HepG2 (cell line): Measurements from ENCODE around the gene PALM. TPM values are rescaled to one million over a fixed set of nuclear protein-coding genes. Genes with fewer than 3 reads are reported as not detected.

ENCODE experiments used
- EED ChIP-seq: sonication (generic); formaldehyde crosslinking; IDR thresholded peaks from 2 replicates; pipeline ENCODE4 v1.5.0; 2020; ENCODE audit warnings: mild to moderate bottlenecking, missing genetic modification reagents
- HMG20A ChIP-seq: IDR thresholded peaks from 2 replicates; pipeline ENCODE4 v1.6.1; 2016; ENCODE audit warnings: borderline replicate concordance
- HOXA7 ChIP-seq: sonication (generic); formaldehyde crosslinking; IDR thresholded peaks from 2 replicates; pipeline ENCODE4 v1.8.1; 2022; ENCODE audit warnings: mild to moderate bottlenecking, missing genetic modification reagents, moderate library complexity
- SMAD1 ChIP-seq: sonication (generic); formaldehyde crosslinking; IDR thresholded peaks from 2 replicates; pipeline ENCODE4 v1.4.0; 2020; ENCODE audit warnings: missing genetic modification reagents, low read depth, mild to moderate bottlenecking, borderline replicate concordance
- ZNF3 ChIP-seq: IDR thresholded peaks from 2 replicates; pipeline ENCODE4 v1.7.0; 2017; ENCODE audit warnings: inconsistent platforms
- ZNF33A ChIP-seq: sonication (generic); formaldehyde crosslinking; IDR thresholded peaks from 2 replicates; pipeline ENCODE4 v1.5.1; 2020; ENCODE audit warnings: missing genetic modification reagents, mild to moderate bottlenecking, moderate library complexity, borderline replicate concordance
- ZNF460 ChIP-seq: sonication (generic); formaldehyde crosslinking; IDR thresholded peaks from 2 replicates; pipeline ENCODE4 v1.5.1; 2020; ENCODE audit warnings: missing genetic modification reagents, mild to moderate bottlenecking, borderline replicate concordance
- ZNF572 ChIP-seq: sonication (generic); formaldehyde crosslinking; IDR thresholded peaks from 2 replicates; pipeline ENCODE4 v1.5.1; 2020; ENCODE audit warnings: mild to moderate bottlenecking, missing genetic modification reagents
- ZNF652 ChIP-seq: IDR thresholded peaks from 2 replicates; pipeline ENCODE4 v1.6.1; 2016; ENCODE audit warnings: low read depth, borderline replicate concordance
- polyA plus RNA-seq, 8 experiments: library from polyadenylated mRNA; depleted of rRNA in 3 of 8; stranded (reverse) in 7 of 8; unstranded in 1 of 8; fragments of >200 nt; fragmentation: Illumina TruSeq in 4 of 8; extraction: Trizol in 4 of 8; gene quantifications; 2 replicates each; pipeline versions ENCODE4 v1.2.1 to v1.2.3, GENCODE V29; 2011 to 2016; ENCODE audit warnings: low read depth in 4 of 8, missing spikeins in 1 of 8, mixed read lengths in 1 of 8; ENCODE audit not compliant: insufficient read depth in 1 of 8
- total RNA-seq, 5 experiments: library from RNA; depleted of rRNA; stranded (reverse); fragments of >200 nt; fragmentation: Illumina TruSeq; extraction: Trizol; gene quantifications; 2 replicates each; pipeline ENCODE4 v1.2.3, GENCODE V29; 2016; ENCODE audit warnings: low read depth in 1 of 5
- TF ChIP-seq, protein P1 (sequence below): sonication (generic); formaldehyde crosslinking; IDR thresholded peaks from 2 replicates; pipeline ENCODE4 v1.4.0; 2020; ENCODE audit warnings: mild to moderate bottlenecking, missing genetic modification reagents
- TF ChIP-seq, protein P2 (sequence below): sonication (generic); formaldehyde crosslinking; IDR thresholded peaks from 2 replicates; pipeline ENCODE4 v1.4.0; 2020; ENCODE audit warnings: missing genetic modification reagents
- TF ChIP-seq, protein P3 (sequence below): IDR thresholded peaks from 2 replicates; pipeline ENCODE4 v1.6.1; 2016
- TF ChIP-seq, protein P4 (sequence below): sonication (generic); formaldehyde crosslinking; IDR thresholded peaks from 2 replicates; pipeline ENCODE4 v1.4.0; 2020; ENCODE audit warnings: missing genetic modification reagents
- TF ChIP-seq, protein P5 (sequence below): sonication (generic); formaldehyde crosslinking; IDR thresholded peaks from 2 replicates; pipeline ENCODE4 v1.5.1; 2020; ENCODE audit warnings: missing genetic modification reagents, mild to moderate bottlenecking, borderline replicate concordance
- TF ChIP-seq, protein P6 (sequence below): IDR thresholded peaks from 2 replicates; pipeline ENCODE4 v1.6.1; 2016; ENCODE audit warnings: missing compliant biosample characterization, missing genetic modification reagents, borderline replicate concordance
- TF ChIP-seq, protein P7 (sequence below): sonication (generic); formaldehyde crosslinking; IDR thresholded peaks from 2 replicates; pipeline ENCODE4 v1.4.0; 2020; ENCODE audit warnings: mild to moderate bottlenecking, missing genetic modification reagents

PALM gene
- total and polyA plus RNA-seq, 2 of the 13 experiments (the other 11 are each of a cell fraction or from before 2014, with no cell fraction given), result 4.0 to 9.7 TPM

DNA sequence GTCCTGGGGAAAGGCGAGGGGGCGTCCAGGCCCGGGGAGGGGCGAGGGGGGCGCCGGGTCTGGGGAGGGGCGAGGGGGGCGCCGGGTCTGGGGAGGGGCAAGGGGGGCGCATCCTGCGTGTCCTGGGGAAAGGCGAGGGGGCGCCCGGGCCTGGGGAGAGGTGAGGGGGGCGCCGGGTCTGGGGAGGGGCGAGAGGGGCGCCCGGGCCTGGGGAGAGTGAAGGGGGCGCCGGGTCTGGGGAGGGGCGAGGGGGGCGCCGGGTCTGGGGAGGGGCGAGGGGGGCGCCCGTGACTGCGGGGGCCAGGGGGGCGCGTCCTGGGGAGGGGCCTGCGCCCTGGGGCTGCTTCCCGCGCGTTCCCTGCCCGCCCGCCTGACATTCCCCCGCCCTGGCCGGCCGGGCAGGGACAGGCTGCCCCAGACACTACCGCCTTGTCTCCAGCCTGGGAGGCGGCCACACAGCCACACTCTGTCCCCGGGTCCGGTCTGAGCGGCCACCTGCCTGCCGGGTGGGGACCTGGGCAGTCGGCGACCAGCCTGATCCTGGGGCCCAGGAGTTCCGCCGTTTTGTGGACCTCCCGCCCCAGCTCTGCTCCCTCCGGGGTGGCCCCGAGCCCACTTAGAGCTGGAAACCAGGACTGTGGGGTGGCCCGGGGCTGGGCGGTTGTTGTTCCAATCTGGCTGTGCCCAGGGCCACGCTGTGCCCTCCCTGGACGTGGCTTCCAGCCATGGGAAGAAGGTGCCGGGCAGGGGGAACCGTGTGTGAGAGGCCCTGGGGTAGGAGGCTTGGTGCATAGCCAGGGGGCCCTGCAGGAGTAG lies 11.8 kb downstream of the PALM start (continued):
- TF ChIP-seq, protein P1, sequence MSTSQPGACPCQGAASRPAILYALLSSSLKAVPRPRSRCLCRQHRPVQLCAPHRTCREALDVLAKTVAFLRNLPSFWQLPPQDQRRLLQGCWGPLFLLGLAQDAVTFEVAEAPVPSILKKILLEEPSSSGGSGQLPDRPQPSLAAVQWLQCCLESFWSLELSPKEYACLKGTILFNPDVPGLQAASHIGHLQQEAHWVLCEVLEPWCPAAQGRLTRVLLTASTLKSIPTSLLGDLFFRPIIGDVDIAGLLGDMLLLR, result 0 out of 2 replicates have a peak, but pooled peaks have one; percentile 22
- TF ChIP-seq ZNF33A (CRISPR knock-in tag), result 0 out of 2 replicates have a peak, but pooled peaks have one; percentile 28
- TF ChIP-seq, protein P2, sequence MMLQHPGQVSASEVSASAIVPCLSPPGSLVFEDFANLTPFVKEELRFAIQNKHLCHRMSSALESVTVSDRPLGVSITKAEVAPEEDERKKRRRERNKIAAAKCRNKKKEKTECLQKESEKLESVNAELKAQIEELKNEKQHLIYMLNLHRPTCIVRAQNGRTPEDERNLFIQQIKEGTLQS (CRISPR knock-in tag), result no peak
- no peak for TF ChIP-seq HMG20A (CRISPR knock-in tag)
- TF ChIP-seq, protein P3, sequence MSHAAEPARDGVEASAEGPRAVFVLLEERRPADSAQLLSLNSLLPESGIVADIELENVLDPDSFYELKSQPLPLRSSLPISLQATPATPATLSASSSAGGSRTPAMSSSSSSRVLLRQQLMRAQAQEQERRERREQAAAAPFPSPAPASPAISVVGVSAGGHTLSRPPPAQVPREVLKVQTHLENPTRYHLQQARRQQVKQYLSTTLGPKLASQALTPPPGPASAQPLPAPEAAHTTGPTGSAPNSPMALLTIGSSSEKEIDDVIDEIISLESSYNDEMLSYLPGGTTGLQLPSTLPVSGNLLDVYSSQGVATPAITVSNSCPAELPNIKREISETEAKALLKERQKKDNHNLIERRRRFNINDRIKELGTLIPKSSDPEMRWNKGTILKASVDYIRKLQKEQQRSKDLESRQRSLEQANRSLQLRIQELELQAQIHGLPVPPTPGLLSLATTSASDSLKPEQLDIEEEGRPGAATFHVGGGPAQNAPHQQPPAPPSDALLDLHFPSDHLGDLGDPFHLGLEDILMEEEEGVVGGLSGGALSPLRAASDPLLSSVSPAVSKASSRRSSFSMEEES, result 0 out of 2 replicates have a peak, but pooled peaks have one; percentile 19
- no peak for TF ChIP-seq ZNF3 (CRISPR knock-in tag)
- TF ChIP-seq, protein P4, sequence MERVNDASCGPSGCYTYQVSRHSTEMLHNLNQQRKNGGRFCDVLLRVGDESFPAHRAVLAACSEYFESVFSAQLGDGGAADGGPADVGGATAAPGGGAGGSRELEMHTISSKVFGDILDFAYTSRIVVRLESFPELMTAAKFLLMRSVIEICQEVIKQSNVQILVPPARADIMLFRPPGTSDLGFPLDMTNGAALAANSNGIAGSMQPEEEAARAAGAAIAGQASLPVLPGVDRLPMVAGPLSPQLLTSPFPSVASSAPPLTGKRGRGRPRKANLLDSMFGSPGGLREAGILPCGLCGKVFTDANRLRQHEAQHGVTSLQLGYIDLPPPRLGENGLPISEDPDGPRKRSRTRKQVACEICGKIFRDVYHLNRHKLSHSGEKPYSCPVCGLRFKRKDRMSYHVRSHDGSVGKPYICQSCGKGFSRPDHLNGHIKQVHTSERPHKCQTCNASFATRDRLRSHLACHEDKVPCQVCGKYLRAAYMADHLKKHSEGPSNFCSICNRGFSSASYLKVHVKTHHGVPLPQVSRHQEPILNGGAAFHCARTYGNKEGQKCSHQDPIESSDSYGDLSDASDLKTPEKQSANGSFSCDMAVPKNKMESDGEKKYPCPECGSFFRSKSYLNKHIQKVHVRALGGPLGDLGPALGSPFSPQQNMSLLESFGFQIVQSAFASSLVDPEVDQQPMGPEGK (CRISPR knock-in tag), result peak; percentile 78
- TF ChIP-seq, protein P5, sequence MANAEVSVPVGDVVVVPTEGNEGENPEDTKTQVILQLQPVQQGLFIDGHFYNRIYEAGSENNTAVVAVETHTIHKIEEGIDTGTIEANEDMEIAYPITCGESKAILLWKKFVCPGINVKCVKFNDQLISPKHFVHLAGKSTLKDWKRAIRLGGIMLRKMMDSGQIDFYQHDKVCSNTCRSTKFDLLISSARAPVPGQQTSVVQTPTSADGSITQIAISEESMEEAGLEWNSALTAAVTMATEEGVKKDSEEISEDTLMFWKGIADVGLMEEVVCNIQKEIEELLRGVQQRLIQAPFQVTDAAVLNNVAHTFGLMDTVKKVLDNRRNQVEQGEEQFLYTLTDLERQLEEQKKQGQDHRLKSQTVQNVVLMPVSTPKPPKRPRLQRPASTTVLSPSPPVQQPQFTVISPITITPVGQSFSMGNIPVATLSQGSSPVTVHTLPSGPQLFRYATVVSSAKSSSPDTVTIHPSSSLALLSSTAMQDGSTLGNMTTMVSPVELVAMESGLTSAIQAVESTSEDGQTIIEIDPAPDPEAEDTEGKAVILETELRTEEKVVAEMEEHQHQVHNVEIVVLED (CRISPR knock-in tag), result no peak
- TF ChIP-seq, protein P6, sequence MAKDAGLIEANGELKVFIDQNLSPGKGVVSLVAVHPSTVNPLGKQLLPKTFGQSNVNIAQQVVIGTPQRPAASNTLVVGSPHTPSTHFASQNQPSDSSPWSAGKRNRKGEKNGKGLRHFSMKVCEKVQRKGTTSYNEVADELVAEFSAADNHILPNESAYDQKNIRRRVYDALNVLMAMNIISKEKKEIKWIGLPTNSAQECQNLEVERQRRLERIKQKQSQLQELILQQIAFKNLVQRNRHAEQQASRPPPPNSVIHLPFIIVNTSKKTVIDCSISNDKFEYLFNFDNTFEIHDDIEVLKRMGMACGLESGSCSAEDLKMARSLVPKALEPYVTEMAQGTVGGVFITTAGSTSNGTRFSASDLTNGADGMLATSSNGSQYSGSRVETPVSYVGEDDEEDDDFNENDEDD (CRISPR knock-in tag), result peak; percentile 60; the same call in 1 of the 2 replicates
- TF ChIP-seq SMAD1 (CRISPR knock-in tag), result no peak
- TF ChIP-seq HOXA7, result no peak
- no peak for TF ChIP-seq ZNF652 (CRISPR knock-in tag)
- TF ChIP-seq, protein P7, sequence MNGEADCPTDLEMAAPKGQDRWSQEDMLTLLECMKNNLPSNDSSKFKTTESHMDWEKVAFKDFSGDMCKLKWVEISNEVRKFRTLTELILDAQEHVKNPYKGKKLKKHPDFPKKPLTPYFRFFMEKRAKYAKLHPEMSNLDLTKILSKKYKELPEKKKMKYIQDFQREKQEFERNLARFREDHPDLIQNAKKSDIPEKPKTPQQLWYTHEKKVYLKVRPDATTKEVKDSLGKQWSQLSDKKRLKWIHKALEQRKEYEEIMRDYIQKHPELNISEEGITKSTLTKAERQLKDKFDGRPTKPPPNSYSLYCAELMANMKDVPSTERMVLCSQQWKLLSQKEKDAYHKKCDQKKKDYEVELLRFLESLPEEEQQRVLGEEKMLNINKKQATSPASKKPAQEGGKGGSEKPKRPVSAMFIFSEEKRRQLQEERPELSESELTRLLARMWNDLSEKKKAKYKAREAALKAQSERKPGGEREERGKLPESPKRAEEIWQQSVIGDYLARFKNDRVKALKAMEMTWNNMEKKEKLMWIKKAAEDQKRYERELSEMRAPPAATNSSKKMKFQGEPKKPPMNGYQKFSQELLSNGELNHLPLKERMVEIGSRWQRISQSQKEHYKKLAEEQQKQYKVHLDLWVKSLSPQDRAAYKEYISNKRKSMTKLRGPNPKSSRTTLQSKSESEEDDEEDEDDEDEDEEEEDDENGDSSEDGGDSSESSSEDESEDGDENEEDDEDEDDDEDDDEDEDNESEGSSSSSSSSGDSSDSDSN (CRISPR knock-in tag), result peak; percentile 88
- TF ChIP-seq ZNF460 (CRISPR knock-in tag), result peak; percentile 29; the same call in 1 of the 2 replicates
- TF ChIP-seq EED (CRISPR knock-in tag), result no peak
- no peak for TF ChIP-seq ZNF572
